Tongue (tissue), 1 donor: Measurements from ENCODE around the gene KIAA0040. TPM values are rescaled to one million over a fixed set of nuclear protein-coding genes. Genes with fewer than 3 reads are reported as not detected.

Source experiments
- total RNA-seq: library from RNA; depleted of rRNA; stranded (reverse); fragments of >200 nt; gene quantifications from one replicate; pipeline ENCODE4 v1.2.3, GENCODE V29; 2014

The KIAA0040 gene
- total RNA-seq, 1 donor from 2014 or later: 21.8 TPM

Other genes starting within 250 kb of the KIAA0040 start
- 476 TPM for gene CACYBP, start 192.8 kb downstream of the KIAA0040 start, total RNA-seq
- gene MRPS14, start 169.4 kb downstream of the KIAA0040 start, total RNA-seq: 31.7 TPM
- gene TNN, start 124.9 kb downstream of the KIAA0040 start, total RNA-seq: 54.2 TPM